Measurements from ENCODE around the gene FOCAD. TPM values are rescaled to one million over a fixed set of nuclear protein-coding genes. Genes with fewer than 3 reads are reported as not detected.
A peak's percentile ranks its signal among the peaks of the same experiment; 100 is the strongest.
"Not testable (repeated sequence)": the region's sequence is repeated elsewhere in the genome, so short reads cannot be mapped to it uniquely, and the experiment has no call there.

FOCAD gene
- total RNA-seq, 6 experiments from 2014 or later, result 6.4 to 18.3 (median 7.8) TPM

DNA sequence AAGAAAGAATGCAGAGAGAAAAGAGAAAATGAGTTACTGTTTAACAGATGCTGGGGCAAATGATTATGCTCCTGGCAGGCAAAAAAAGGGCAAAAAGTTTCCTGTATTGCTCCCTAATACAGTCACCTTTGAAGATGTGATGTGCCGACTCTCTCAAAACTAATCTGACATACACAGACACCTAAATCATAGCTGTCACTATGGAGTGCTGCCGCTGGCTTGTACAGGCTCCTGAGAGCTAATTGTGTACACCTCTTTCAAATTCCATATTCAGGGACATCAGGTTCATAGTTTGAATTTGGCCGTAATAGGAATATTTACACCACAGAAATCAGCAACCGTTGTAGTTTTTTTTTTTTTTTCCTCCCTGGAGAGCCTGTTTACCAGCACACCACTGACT is 12.4 kb upstream of the FOCAD start:
- no peak for TF ChIP-seq POLR2A (IDR thresholded peaks at IDR 0.05)
- TF ChIP-seq, protein P1, sequence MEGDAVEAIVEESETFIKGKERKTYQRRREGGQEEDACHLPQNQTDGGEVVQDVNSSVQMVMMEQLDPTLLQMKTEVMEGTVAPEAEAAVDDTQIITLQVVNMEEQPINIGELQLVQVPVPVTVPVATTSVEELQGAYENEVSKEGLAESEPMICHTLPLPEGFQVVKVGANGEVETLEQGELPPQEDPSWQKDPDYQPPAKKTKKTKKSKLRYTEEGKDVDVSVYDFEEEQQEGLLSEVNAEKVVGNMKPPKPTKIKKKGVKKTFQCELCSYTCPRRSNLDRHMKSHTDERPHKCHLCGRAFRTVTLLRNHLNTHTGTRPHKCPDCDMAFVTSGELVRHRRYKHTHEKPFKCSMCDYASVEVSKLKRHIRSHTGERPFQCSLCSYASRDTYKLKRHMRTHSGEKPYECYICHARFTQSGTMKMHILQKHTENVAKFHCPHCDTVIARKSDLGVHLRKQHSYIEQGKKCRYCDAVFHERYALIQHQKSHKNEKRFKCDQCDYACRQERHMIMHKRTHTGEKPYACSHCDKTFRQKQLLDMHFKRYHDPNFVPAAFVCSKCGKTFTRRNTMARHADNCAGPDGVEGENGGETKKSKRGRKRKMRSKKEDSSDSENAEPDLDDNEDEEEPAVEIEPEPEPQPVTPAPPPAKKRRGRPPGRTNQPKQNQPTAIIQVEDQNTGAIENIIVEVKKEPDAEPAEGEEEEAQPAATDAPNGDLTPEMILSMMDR (IDR thresholded peaks at IDR 0.05), result no peak
- H3K4me1 ChIP-seq, result no peaks in the 10 kb centered on the region
- no peak for DNase-seq
- H3K4me3 ChIP-seq, result no peak overlapping the region
- no peak for ATAC-seq
- intact Hi-C loops (cut with DNase I), result no loop called here
- H3K9me3 ChIP-seq, result no peaks in the 10 kb centered on the region
- WGBS (ENCODE audit: insufficient coverage, low coverage, low lambda C conversion rate, missing lambda C conversion rate), result 75% methylated on average over 3 of the region's 4 CpGs
- no peak overlapping the region for H3K27ac ChIP-seq
- no peaks in the 10 kb centered on the region for H3K36me3 ChIP-seq
- no peaks in the 10 kb centered on the region for H3K27me3 ChIP-seq

DNA sequence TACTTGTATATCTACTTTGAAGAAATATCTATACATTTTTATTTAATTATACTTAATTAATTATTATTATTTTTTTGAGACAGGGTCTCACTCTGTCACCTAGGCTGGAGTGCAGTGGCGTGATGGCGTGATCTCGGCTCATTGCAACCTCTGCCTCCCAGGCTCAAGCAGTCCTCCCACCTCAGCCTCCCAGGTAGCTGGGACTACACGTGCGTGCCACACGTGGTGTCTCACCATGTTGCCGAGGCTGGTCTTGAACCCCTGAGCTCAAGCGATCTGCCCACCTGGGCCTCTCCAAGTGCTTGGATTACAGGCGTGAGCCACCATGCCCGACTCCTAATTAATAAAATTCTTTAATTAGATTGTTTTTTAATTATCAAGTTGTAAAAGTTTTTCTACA is 10.5 kb upstream of the FOCAD start:
- DNase-seq; ATAC-seq; H3K9me3 ChIP-seq; intact Hi-C loops (cut with DNase I); H3K27ac ChIP-seq; H3K4me3 ChIP-seq; H3K4me1 ChIP-seq; H3K27me3 ChIP-seq; H3K36me3 ChIP-seq: not testable (repeated sequence)
- 93% methylated on average over 10 of the region's 10 CpGs for WGBS (ENCODE audit: insufficient coverage, low coverage, low lambda C conversion rate, missing lambda C conversion rate)

DNA sequence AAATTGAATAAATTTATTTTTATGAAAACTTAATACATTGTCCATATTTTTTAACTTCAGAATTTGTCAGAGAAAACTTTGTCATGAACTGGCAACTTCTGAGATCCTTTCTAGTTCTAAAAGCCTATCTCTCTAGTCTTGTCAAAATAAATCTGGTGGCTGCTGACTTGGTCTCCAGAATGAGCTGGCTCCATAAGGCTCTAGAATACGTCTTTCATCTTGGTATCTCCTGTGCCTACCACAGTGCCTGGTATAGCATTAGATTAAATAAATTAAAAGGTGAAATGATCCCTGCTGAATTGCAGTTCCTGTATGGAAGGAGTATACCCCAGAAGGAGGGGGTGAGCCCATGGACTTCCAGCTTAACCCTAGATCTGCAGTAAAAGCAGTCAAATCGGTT is 2.6 kb upstream of the FOCAD start:
- Histone ChIP-seq H3K4me1 (peaks cover 0 to 13% (median 2%) of the 10 kb centered on the region in 4 donors), H3K36me3 (no peaks in the 10 kb centered on the region), H3K27me3 (no peaks in the 10 kb centered on the region), H3K9me3 (no peaks in the 10 kb centered on the region), H3K27ac (no peak overlapping the region), H3K4me3 (no peak overlapping the region)
- no peak for TF ChIP-seq POLR2A (IDR thresholded peaks at IDR 0.05)
- TF ChIP-seq, protein P1 (IDR thresholded peaks at IDR 0.05), result no peak
- DNase-seq, result no peak
- 94% methylated on average over 2 of the region's 2 CpGs for WGBS (ENCODE audit: insufficient coverage, low coverage, low lambda C conversion rate, missing lambda C conversion rate)
- ATAC-seq, result no peak
- intact Hi-C loops (cut with DNase I), result no loop called here

DNA sequence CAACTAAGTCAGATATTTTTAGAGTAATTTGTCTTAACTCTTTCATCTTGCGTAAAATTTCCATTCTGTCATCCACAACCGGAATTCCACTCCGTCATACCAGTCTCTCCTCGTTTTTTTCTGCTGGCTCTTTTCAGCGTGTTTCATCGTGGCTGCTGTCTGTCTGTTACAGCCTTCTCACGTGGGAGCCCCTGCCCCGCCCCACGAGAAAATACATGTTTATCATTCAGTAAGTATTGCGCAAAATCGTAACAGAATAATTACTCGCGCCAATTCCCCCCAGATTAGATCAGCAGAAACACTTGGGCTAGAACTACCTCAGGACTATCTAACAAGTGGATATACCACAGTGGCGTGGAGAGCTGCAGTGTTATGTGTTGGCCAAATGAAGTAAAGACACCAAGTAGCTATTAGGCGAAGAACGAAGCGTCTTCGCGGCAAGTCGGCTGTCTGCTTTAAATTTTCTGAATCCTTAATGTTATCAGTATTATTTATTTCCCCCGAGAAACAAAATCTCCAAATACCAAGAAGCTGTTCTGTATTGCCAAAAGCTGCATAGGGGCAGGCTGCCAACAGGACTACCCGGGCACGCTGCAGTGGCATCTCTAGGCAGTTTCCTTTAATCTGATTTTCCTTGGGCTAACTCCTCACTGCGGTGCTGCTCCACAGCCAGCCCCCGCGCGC is 566 bp upstream of the FOCAD start:
- peak overlapping the region; percentile 57 to 94 (median 66) for H3K27ac ChIP-seq
- peaks cover 0 to 13% (median 2%) of the 10 kb centered on the region in 4 donors for H3K4me1 ChIP-seq
- 4% methylated on average over 25 of the region's 27 CpGs for WGBS (ENCODE audit: insufficient coverage, low coverage, low lambda C conversion rate, missing lambda C conversion rate)
- DNase-seq, result peak; percentile 42 to 61 (median 54)
- no peaks in the 10 kb centered on the region for H3K36me3 ChIP-seq
- no peaks in the 10 kb centered on the region for H3K27me3 ChIP-seq
- intact Hi-C loops (cut with DNase I), result no loop called here
- H3K9me3 ChIP-seq, result no peaks in the 10 kb centered on the region
- ATAC-seq, result peak; percentile 14 to 25 (median 22)
- peak overlapping the region; percentile 71 to 99 (median 84) for H3K4me3 ChIP-seq
- TF ChIP-seq POLR2A (IDR thresholded peaks at IDR 0.05), result no peak
- TF ChIP-seq, protein P1 (IDR thresholded peaks at IDR 0.05), result no peak

DNA sequence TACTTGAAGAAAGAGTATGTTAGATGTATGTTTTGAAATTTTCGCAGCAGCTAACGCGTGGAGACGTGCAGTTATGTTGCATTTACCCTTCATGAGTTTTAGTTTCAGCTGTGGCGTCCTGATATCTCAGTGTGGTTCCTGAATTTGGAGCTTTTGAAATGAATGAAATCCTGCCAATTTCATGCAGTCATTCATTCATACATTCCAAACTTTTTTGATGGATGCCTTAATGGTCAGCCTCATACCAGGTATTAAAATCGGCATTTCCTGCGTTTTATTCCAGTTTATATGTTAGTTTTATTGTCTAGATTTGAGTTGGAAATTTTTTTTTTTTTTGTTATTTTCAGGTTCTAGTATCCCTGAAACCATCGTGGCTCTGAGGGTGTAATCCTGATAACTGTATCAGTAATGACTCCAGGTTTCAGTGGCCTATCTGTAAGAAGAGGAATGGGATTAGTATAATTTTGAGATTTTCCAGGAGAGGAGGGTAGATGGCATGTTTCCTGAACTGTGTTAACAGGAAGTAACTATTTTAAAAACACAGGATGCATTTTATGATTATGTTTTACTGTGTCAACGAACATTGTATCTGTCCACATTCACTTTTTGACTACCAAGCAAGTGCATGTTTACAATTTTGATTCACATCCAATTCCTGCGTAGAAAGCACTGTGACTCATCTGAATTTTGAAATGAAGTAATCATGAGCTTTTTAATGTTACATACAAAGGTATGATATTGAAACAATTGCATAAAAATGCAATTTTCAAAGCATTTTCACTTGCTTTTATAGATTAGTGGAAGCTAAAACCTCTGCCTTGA is 1.0 kb downstream of the FOCAD start:
- DNase-seq (no peak), ATAC-seq (peak in 1 of 4 donors; percentile 31)
- Histone ChIP-seq H3K36me3 (no peaks in the 10 kb centered on the region), H3K27me3 (no peaks in the 10 kb centered on the region), H3K9me3 (no peaks in the 10 kb centered on the region), H3K27ac (peak overlapping the region; percentile 66 to 94 (median 83)), H3K4me3 (peak overlapping the region; percentile 71 to 99 (median 84)), H3K4me1 (peaks cover 0 to 13% (median 2%) of the 10 kb centered on the region in 4 donors)
- TF ChIP-seq, protein P1 (IDR thresholded peaks at IDR 0.05), result no peak
- TF ChIP-seq POLR2A (IDR thresholded peaks at IDR 0.05), result no peak
- WGBS (ENCODE audit: insufficient coverage, low coverage, low lambda C conversion rate, missing lambda C conversion rate), result under 1% methylated on average over 10 of the region's 10 CpGs
- intact Hi-C loops (cut with DNase I), result no loop called here
